GM23338 (cell line): ENCODE measurements around the gene SLC8A1. TPM values are rescaled to one million over a fixed set of nuclear protein-coding genes. Genes with fewer than 3 reads are reported as not detected.

Experiments
- ATAC-seq: fragments of 200-7000 bp; cut with Tn5 transposase; 3 replicates; pipeline ENCODE4 v1.9.1; 2020
- DNase-seq: peaks from one replicate; pipeline ENCODE4 v3.0.0-alpha.2; 2015; ENCODE audit warnings: low spot score
- H2AFZ ChIP-seq: fragments of 200-600 bp; sonication (generic); 2 replicates; pipeline ENCODE4 v1.8.0; 2016; ENCODE audit warnings: antibody characterized with exemption, mild to moderate bottlenecking, moderate library complexity
- H3F3A ChIP-seq: fragments of 200-600 bp; sonication (generic); replicated peaks from 2 replicates; pipeline ENCODE4 v1.8.0; 2017; ENCODE audit warnings: antibody characterized with exemption, mixed run types, low read depth
- H3K27ac ChIP-seq: fragments of 200-600 bp; sonication (generic); 2 replicates; pipeline ENCODE4 v1.6.1; 2016; ENCODE audit warnings: low read depth
- H3K27me3 ChIP-seq: fragments of 200-600 bp; sonication (generic); 2 replicates; pipeline ENCODE4 v1.8.0; 2016; ENCODE audit warnings: mild to moderate bottlenecking, mixed run types, moderate library complexity; ENCODE audit not compliant: insufficient read depth
- H3K36me3 ChIP-seq: fragments of 200-600 bp; sonication (generic); 2 replicates; pipeline ENCODE4 v1.8.0; 2016; ENCODE audit warnings: mild to moderate bottlenecking; ENCODE audit not compliant: insufficient read depth
- H3K4me1 ChIP-seq: fragments of 200-600 bp; sonication (generic); 2 replicates; pipeline ENCODE4 v1.8.0; 2016; ENCODE audit warnings: mild to moderate bottlenecking, moderate library complexity; ENCODE audit not compliant: insufficient read depth
- H3K4me2 ChIP-seq: fragments of 200-600 bp; sonication (generic); 2 replicates; pipeline ENCODE4 v1.7.1; 2017; ENCODE audit warnings: mixed run types
- H3K4me3 ChIP-seq: fragments of 200-600 bp; sonication (generic); 2 replicates; pipeline ENCODE4 v1.6.1; 2016; ENCODE audit warnings: mixed run types
- H3K79me2 ChIP-seq: fragments of 200-600 bp; sonication (generic); replicated peaks from 2 replicates; pipeline ENCODE4 v1.8.0; 2017; ENCODE audit warnings: mild to moderate bottlenecking; ENCODE audit not compliant: insufficient read depth
- H3K9me2 ChIP-seq: fragments of 200-600 bp; sonication (generic); 2 replicates; pipeline ENCODE4 v1.8.0; 2017; ENCODE audit not compliant: insufficient read depth
- H4K20me1 ChIP-seq: fragments of 200-600 bp; sonication (generic); replicated peaks from 2 replicates; pipeline ENCODE4 v1.8.0; 2017; ENCODE audit warnings: mild to moderate bottlenecking; ENCODE audit not compliant: insufficient read depth
- H3K27ac Mint-ChIP-seq: 2 replicates; pipeline ENCODE4 v1.8.0; 2020; ENCODE audit warnings: inconsistent platforms, mild to moderate bottlenecking, moderate library complexity, mixed read lengths
- H3K27me3 Mint-ChIP-seq: 3 replicates; pipeline ENCODE4 v1.8.0; 2022; ENCODE audit warnings: low read depth, mild to moderate bottlenecking, moderate library complexity, mixed read lengths, inconsistent platforms; ENCODE audit not compliant: insufficient read depth, poor library complexity
- H3K36me3 Mint-ChIP-seq: 3 replicates; pipeline ENCODE4 v1.8.0; 2021; ENCODE audit warnings: low read depth, mild to moderate bottlenecking, inconsistent platforms, moderate library complexity, mixed read lengths
- H3K4me1 Mint-ChIP-seq: 3 replicates; pipeline ENCODE4 v1.8.0; 2020; ENCODE audit warnings: mild to moderate bottlenecking, inconsistent platforms, mixed read lengths
- H3K4me3 Mint-ChIP-seq: 3 replicates; pipeline ENCODE4 v1.8.0; 2021; ENCODE audit warnings: moderate library complexity, mild to moderate bottlenecking, inconsistent platforms, mixed read lengths
- H3K9me3 Mint-ChIP-seq: 3 replicates; pipeline ENCODE4 v1.8.0; 2020; ENCODE audit warnings: moderate library complexity, mild to moderate bottlenecking, inconsistent platforms, mixed read lengths
- CREB1 ChIP-seq: fragments of 250-450 bp; sonication (Bioruptor Pico); IDR thresholded peaks from 2 replicates; pipeline ENCODE4 v1.5.0; 2020; ENCODE audit warnings: low read depth, mild to moderate bottlenecking, moderate library complexity
- EZH2 ChIP-seq: fragments of 200-600 bp; sonication (generic); IDR thresholded peaks from one replicate; pipeline ENCODE4 v1.8.0; 2017; ENCODE audit warnings: antibody characterized with exemption, mild to moderate bottlenecking, low read depth; ENCODE audit not compliant: unreplicated experiment
- EZH2phosphoT487 ChIP-seq: fragments of 200-600 bp; sonication (generic); IDR thresholded peaks from one replicate; pipeline ENCODE4 v1.8.1; 2018; ENCODE audit warnings: antibody characterized with exemption; ENCODE audit not compliant: unreplicated experiment
- JUNB ChIP-seq: IDR thresholded peaks from one replicate; pipeline ENCODE4 v1.6.1; 2016; ENCODE audit warnings: antibody characterized with exemption; ENCODE audit not compliant: unreplicated experiment
- NANOG ChIP-seq: IDR thresholded peaks from 2 replicates; pipeline ENCODE4 v1.6.1; 2016; ENCODE audit warnings: antibody characterized with exemption, borderline replicate concordance
- POLR2AphosphoS5 ChIP-seq: IDR thresholded peaks from 2 replicates; pipeline ENCODE4 v1.6.1; 2016; ENCODE audit warnings: antibody characterized with exemption, low read depth
- STAT1 ChIP-seq: IDR thresholded peaks from one replicate; pipeline ENCODE4 v1.6.1; 2016; ENCODE audit warnings: antibody characterized with exemption; ENCODE audit not compliant: unreplicated experiment
- ZNF114 ChIP-seq: fragments of 250-450 bp; sonication (Bioruptor Pico); IDR thresholded peaks from 2 replicates; pipeline ENCODE4 v1.5.0; 2020; ENCODE audit warnings: mild to moderate bottlenecking, moderate library complexity
- ZNF331 ChIP-seq: fragments of 250-450 bp; sonication (Bioruptor Pico); IDR thresholded peaks from 2 replicates; pipeline ENCODE4 v1.5.0; 2020; ENCODE audit warnings: low read depth, mild to moderate bottlenecking, moderate library complexity
- polyA plus RNA-seq: library from polyadenylated mRNA; unstranded; fragments of >200 nt; fragmentation: Nextera tagmentation; extraction: Ambion mirVana; gene quantifications from 2 replicates; pipeline ENCODE4 v1.2.1, GENCODE V29; 2016
- total RNA-seq: library from RNA; depleted of rRNA; stranded (reverse); fragments of >200 nt; shearing (Covaris generic); gene quantifications from 2 replicates; pipeline ENCODE4 v1.2.3, GENCODE V29; 2014
- TF ChIP-seq, protein P1 (sequence below), 2 experiments: fragments of 200-600 bp in 1 of 2; sonication (generic) in 1 of 2; conservative IDR thresholded peaks; 2 replicates each; pipeline versions ENCODE4 v1.5.1 to v1.6.1; 2016 to 2017; ENCODE audit warnings: antibody characterized with exemption in 2 of 2, low read depth in 2 of 2, mild to moderate bottlenecking in 2 of 2, moderate library complexity in 1 of 2
- TF ChIP-seq, protein P2 (sequence below): fragments of 250-450 bp; sonication (Bioruptor Pico); IDR thresholded peaks from 2 replicates; pipeline ENCODE4 v1.5.0; 2020; ENCODE audit warnings: mild to moderate bottlenecking, moderate library complexity
- TF ChIP-seq, protein P3 (sequence below): IDR thresholded peaks from one replicate; pipeline ENCODE4 v1.6.1; 2018; ENCODE audit warnings: antibody characterized with exemption; ENCODE audit not compliant: unreplicated experiment
- TF ChIP-seq, protein P4 (sequence below): IDR thresholded peaks from 2 replicates; pipeline ENCODE4 v1.6.1; 2016; ENCODE audit warnings: antibody characterized with exemption

Gene SLC8A1
- total and polyA plus RNA-seq, 2 experiments from 2014 or later, result 2.5 to 3.3 TPM

DNA sequence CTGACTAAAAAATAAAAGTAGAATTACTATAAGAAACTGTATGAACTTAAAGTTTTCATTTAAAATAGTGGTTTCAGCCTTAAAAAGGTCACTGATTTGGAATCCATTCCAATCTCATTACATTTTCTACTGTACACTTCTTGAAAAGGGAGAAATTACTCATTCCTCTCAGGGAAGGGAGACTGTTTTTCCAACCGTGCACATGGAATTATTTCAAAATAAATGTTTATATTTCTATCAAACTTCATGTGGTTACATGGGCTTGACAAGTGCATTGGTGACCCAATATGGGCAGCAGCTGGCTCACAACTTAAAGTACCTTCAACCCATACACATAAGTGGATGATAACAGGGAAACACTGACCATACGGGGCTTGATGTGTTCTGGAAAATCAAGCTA, 348.3 kb downstream of the SLC8A1 start:
- Mint-ChIP-seq H3K27ac (no peak overlapping the region), H3K4me1 (peaks cover 24% of the 10 kb centered on the region)
- no peak for DNase-seq

More for the DNA sequence above, 348.3 kb downstream of the SLC8A1 start:
- TF ChIP-seq ZNF331 (CRISPR knock-in tag), result no peak
- no peak for TF ChIP-seq EZH2
- no peak for TF ChIP-seq POLR2AphosphoS5
- TF ChIP-seq, protein P1, sequence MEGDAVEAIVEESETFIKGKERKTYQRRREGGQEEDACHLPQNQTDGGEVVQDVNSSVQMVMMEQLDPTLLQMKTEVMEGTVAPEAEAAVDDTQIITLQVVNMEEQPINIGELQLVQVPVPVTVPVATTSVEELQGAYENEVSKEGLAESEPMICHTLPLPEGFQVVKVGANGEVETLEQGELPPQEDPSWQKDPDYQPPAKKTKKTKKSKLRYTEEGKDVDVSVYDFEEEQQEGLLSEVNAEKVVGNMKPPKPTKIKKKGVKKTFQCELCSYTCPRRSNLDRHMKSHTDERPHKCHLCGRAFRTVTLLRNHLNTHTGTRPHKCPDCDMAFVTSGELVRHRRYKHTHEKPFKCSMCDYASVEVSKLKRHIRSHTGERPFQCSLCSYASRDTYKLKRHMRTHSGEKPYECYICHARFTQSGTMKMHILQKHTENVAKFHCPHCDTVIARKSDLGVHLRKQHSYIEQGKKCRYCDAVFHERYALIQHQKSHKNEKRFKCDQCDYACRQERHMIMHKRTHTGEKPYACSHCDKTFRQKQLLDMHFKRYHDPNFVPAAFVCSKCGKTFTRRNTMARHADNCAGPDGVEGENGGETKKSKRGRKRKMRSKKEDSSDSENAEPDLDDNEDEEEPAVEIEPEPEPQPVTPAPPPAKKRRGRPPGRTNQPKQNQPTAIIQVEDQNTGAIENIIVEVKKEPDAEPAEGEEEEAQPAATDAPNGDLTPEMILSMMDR (conservative IDR thresholded peaks at IDR 0.05; ENCODE audit: low read depth in 2 of 2), result no peak
- TF ChIP-seq, protein P2, sequence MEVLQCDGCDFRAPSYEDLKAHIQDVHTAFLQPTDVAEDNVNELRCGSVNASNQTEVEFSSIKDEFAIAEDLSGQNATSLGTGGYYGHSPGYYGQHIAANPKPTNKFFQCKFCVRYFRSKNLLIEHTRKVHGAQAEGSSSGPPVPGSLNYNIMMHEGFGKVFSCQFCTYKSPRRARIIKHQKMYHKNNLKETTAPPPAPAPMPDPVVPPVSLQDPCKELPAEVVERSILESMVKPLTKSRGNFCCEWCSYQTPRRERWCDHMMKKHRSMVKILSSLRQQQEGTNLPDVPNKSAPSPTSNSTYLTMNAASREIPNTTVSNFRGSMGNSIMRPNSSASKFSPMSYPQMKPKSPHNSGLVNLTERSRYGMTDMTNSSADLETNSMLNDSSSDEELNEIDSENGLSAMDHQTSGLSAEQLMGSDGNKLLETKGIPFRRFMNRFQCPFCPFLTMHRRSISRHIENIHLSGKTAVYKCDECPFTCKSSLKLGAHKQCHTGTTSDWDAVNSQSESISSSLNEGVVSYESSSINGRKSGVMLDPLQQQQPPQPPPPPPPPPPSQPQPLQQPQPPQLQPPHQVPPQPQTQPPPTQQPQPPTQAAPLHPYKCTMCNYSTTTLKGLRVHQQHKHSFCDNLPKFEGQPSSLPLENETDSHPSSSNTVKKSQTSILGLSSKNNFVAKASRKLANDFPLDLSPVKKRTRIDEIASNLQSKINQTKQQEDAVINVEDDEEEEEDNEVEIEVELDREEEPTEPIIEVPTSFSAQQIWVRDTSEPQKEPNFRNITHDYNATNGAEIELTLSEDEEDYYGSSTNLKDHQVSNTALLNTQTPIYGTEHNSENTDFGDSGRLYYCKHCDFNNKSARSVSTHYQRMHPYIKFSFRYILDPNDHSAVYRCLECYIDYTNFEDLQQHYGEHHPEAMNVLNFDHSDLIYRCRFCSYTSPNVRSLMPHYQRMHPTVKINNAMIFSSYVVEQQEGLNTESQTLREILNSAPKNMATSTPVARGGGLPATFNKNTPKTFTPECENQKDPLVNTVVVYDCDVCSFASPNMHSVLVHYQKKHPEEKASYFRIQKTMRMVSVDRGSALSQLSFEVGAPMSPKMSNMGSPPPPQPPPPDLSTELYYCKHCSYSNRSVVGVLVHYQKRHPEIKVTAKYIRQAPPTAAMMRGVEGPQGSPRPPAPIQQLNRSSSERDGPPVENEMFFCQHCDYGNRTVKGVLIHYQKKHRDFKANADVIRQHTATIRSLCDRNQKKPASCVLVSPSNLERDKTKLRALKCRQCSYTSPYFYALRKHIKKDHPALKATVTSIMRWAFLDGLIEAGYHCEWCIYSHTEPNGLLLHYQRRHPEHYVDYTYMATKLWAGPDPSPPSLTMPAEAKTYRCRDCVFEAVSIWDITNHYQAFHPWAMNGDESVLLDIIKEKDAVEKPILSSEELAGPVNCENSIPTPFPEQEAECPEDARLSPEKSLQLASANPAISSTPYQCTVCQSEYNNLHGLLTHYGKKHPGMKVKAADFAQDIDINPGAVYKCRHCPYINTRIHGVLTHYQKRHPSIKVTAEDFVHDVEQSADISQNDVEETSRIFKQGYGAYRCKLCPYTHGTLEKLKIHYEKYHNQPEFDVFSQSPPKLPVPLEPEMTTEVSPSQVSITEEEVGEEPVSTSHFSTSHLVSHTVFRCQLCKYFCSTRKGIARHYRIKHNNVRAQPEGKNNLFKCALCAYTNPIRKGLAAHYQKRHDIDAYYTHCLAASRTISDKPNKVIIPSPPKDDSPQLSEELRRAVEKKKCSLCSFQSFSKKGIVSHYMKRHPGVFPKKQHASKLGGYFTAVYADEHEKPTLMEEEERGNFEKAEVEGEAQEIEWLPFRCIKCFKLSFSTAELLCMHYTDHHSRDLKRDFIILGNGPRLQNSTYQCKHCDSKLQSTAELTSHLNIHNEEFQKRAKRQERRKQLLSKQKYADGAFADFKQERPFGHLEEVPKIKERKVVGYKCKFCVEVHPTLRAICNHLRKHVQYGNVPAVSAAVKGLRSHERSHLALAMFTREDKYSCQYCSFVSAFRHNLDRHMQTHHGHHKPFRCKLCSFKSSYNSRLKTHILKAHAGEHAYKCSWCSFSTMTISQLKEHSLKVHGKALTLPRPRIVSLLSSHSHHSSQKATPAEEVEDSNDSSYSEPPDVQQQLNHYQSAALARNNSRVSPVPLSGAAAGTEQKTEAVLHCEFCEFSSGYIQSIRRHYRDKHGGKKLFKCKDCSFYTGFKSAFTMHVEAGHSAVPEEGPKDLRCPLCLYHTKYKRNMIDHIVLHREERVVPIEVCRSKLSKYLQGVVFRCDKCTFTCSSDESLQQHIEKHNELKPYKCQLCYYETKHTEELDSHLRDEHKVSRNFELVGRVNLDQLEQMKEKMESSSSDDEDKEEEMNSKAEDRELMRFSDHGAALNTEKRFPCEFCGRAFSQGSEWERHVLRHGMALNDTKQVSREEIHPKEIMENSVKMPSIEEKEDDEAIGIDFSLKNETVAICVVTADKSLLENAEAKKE (CRISPR knock-in tag), result no peak
- TF ChIP-seq, protein P3, sequence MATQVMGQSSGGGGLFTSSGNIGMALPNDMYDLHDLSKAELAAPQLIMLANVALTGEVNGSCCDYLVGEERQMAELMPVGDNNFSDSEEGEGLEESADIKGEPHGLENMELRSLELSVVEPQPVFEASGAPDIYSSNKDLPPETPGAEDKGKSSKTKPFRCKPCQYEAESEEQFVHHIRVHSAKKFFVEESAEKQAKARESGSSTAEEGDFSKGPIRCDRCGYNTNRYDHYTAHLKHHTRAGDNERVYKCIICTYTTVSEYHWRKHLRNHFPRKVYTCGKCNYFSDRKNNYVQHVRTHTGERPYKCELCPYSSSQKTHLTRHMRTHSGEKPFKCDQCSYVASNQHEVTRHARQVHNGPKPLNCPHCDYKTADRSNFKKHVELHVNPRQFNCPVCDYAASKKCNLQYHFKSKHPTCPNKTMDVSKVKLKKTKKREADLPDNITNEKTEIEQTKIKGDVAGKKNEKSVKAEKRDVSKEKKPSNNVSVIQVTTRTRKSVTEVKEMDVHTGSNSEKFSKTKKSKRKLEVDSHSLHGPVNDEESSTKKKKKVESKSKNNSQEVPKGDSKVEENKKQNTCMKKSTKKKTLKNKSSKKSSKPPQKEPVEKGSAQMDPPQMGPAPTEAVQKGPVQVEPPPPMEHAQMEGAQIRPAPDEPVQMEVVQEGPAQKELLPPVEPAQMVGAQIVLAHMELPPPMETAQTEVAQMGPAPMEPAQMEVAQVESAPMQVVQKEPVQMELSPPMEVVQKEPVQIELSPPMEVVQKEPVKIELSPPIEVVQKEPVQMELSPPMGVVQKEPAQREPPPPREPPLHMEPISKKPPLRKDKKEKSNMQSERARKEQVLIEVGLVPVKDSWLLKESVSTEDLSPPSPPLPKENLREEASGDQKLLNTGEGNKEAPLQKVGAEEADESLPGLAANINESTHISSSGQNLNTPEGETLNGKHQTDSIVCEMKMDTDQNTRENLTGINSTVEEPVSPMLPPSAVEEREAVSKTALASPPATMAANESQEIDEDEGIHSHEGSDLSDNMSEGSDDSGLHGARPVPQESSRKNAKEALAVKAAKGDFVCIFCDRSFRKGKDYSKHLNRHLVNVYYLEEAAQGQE, result no peak
- TF ChIP-seq, protein P4, sequence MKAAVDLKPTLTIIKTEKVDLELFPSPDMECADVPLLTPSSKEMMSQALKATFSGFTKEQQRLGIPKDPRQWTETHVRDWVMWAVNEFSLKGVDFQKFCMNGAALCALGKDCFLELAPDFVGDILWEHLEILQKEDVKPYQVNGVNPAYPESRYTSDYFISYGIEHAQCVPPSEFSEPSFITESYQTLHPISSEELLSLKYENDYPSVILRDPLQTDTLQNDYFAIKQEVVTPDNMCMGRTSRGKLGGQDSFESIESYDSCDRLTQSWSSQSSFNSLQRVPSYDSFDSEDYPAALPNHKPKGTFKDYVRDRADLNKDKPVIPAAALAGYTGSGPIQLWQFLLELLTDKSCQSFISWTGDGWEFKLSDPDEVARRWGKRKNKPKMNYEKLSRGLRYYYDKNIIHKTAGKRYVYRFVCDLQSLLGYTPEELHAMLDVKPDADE, result no peak
- TF ChIP-seq ZNF114, result no peak
- no peak for TF ChIP-seq STAT1
- TF ChIP-seq CREB1 (CRISPR knock-in tag), result no peak
- no peak for TF ChIP-seq EZH2phosphoT487
- no peak for TF ChIP-seq NANOG
- TF ChIP-seq JUNB, result no peak
- H3K4me2 ChIP-seq, result no peak overlapping the region
- Mint-ChIP-seq H3K36me3 (no peaks in the 10 kb centered on the region), H3K27me3 (peaks cover 2% of the 10 kb centered on the region), H3K9me3 (no peaks in the 10 kb centered on the region), H3K4me3 (no peak overlapping the region)
- no peaks in the 10 kb centered on the region for H3K36me3 ChIP-seq
- no peak overlapping the region for H3K4me3 ChIP-seq
- H2AFZ ChIP-seq, result no peak overlapping the region; the same call in 1 of the 2 replicates
- no peak for ATAC-seq
- no peaks in the 10 kb centered on the region for H3F3A ChIP-seq
- H4K20me1 ChIP-seq, result no peaks in the 10 kb centered on the region
- H3K79me2 ChIP-seq, result no peaks in the 10 kb centered on the region
- H3K27ac ChIP-seq, result no peak overlapping the region
- H3K27me3 ChIP-seq, result no peaks in the 10 kb centered on the region
- peaks cover 7% of the 10 kb centered on the region for H3K4me1 ChIP-seq
- H3K9me2 ChIP-seq, result no peaks in the 10 kb centered on the region
